ENCODE data around the gene OR10S1.
"Not testable (repeated sequence)": the region's sequence is repeated elsewhere in the genome, so short reads cannot be mapped to it uniquely, and the experiment has no call there.

DNA sequence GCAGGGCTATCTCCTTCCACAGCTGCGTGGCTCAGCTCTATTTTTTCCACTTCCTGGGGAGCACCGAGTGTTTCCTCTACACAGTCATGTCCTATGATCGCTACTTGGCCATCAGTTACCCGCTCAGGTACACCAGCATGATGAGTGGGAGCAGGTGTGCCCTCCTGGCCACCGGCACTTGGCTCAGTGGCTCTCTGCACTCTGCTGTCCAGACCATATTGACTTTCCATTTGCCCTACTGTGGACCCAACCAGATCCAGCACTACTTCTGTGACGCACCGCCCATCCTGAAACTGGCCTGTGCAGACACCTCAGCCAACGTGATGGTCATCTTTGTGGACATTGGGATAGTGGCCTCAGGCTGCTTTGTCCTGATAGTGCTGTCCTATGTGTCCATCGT, 38.3 kb upstream of the OR10S1 start:
- not testable (repeated sequence) for TF ChIP-seq CTCF (conservative IDR thresholded peaks at IDR 0.05; ENCODE audit: low read depth, low read length); EZH2 (IDR thresholded peaks at IDR 0.05; ENCODE audit: borderline replicate concordance, low read depth, low read length, poor library complexity, severe bottlenecking)
